SH-SY5Y (cell line): ENCODE measurements around the gene PFDN1.

Experiments
- GATA2 ChIP-seq: IDR thresholded peaks from 2 replicates; pipeline ENCODE4 v1.6.1; 2011; ENCODE audit warnings: mild to moderate bottlenecking, low read depth, low read length
- GATA3 ChIP-seq: IDR thresholded peaks from 2 replicates; pipeline ENCODE4 v1.6.1; 2011; ENCODE audit warnings: low read depth, mild to moderate bottlenecking, low read length, moderate library complexity

DNA sequence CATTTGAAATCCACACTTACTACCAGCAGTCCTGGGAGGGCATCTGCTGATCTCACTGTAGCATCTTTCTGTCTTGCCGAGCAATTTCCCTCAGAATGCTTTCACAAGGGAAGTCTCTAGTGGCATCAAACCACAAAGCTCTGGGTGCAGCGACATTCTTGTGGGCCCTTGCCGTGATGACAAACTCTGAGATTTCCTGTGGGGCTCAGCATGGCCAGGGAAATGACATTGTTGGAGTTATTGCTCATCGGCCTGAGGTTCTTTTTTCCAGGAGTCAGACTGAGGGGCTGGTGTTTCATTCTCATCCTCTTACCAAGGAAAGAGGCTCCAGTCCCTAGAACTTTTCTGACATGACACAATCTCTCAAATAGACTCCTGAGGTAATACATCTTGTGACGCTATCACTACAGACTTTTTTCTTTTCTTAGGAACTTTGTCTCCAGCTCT lies 51.4 kb downstream of the PFDN1 start:
- TF ChIP-seq GATA2 (no peak), GATA3 (no peak)
